GM12892 (cell line): ENCODE measurements around the gene RARRES2.

ENCODE experiments used
- POLR2A ChIP-seq: IDR thresholded peaks from 2 replicates; pipeline ENCODE4 v1.6.1; 2011; ENCODE audit warnings: low read depth, low read length, control low read depth
- TAF1 ChIP-seq: IDR thresholded peaks from 2 replicates; pipeline ENCODE4 v1.6.1; 2011; ENCODE audit warnings: low read depth, mild to moderate bottlenecking, control low read depth, low read length, borderline replicate concordance

DNA sequence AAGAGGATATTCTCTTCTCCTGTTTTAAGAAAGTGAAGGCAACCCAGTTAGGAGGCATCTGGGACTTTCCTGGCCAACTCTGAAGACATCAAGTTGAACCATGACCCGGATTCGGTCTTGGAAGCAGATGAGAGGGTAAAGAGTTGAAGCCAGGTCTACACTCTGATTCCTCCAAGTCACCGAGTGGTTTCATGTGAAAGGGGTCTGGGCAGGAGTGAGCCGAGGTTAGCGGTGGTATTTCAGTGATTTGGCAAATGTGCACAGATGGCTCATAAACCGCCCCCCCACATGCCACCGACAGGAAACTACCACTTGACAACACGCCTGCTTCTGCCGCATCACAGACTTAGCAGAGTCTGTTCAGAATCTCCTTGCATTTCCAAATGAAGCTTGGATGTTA is 15.8 kb upstream of the RARRES2 start:
- TF ChIP-seq POLR2A (no peak), TAF1 (no peak)
